Myometrial cell (primary cell): Measurements from ENCODE around the gene CCT6B. TPM values are rescaled to one million over a fixed set of nuclear protein-coding genes. Genes with fewer than 3 reads are reported as not detected.

Source experiments
- total RNA-seq: library from RNA; depleted of rRNA; stranded (reverse); fragments of >200 nt; gene quantifications from 2 replicates; pipeline ENCODE4 v1.2.3, GENCODE V29; 2015

CCT6B gene
- total RNA-seq, result 0.58 and 0.89 TPM in 2 replicates

GRCh38 chr17:34961093-34961911 is at the start of gene CCT6B, which contains the start of gene ZNF830:
Gene CCT6B, minus strand, starts transcription at chr17:34961460. Its CDS starts 67 bp downstream, at chr17:34961393.
Gene ZNF830, plus strand, starts transcription at chr17:34961540. Its CDS starts 27 bp downstream, at chr17:34961567.

GRCh38 chr17:34980353-34980680 is 19.1 kb upstream of the CCT6B start, which contains the start of gene LIG3:
Gene LIG3, plus strand, starts transcription at chr17:34980512. Its CDS starts 2,494 bp downstream, at chr17:34983006.

Other genes starting within 250 kb of the CCT6B start
- gene ZNF830, start 80 bp upstream of the CCT6B start, total RNA-seq, result 5.1 and 5.2 TPM in 2 replicates
- 26.2 and 48.2 TPM in 2 replicates for gene LIG3, start 19.1 kb upstream of the CCT6B start, total RNA-seq
- 11.8 and 16.5 TPM in 2 replicates for gene RFFL, start 102.2 kb upstream of the CCT6B start, total RNA-seq
- 8.5 and 22.2 TPM in 2 replicates for gene RAD51D, start 158.4 kb upstream of the CCT6B start, total RNA-seq
- not detected in 2 replicates for gene FNDC8, start 160.2 kb upstream of the CCT6B start, total RNA-seq
- gene NLE1, start 180.8 kb upstream of the CCT6B start, total RNA-seq, result 14.7 and 47.9 TPM in 2 replicates
- not detected in 2 replicates for gene UNC45B, start 186.4 kb upstream of the CCT6B start, total RNA-seq
- not detected in 2 replicates for gene SLC35G3, start 232.9 kb upstream of the CCT6B start, total RNA-seq